Pancreas (tissue), 10 donors: ENCODE data around the gene FAM163B. TPM values are rescaled to one million over a fixed set of nuclear protein-coding genes. Genes with fewer than 3 reads are reported as not detected.

ENCODE experiments used
- ATAC-seq, 4 donors: fragments of 200-7000 bp; cut with Tn5 transposase; one replicate each; pipeline versions ENCODE4 v1.8.0 to v1.9.1; 2020; ENCODE audit warnings: mild to moderate bottlenecking in 4 of 4, moderate library complexity in 4 of 4
- DNase-seq, 6 donors: peaks; one replicate each; pipeline ENCODE4 v3.0.0-alpha.2; 2020
- FAIRE-seq: peaks from 2 replicates; lab custom pipeline; 2012; peaks lifted over from hg19 to GRCh38; lab: Jason Lieb, UNC
- H3K27ac ChIP-seq, 4 donors: fragments of 200-600 bp; sonication (generic); 1 replicate in 3 of 4; 2 replicates in 1 of 4; pipeline versions ENCODE4 v1.5.0 to v1.8.0; 2020
- H3K27me3 ChIP-seq, 4 donors: fragments of 200-600 bp; one replicate each; pipeline ENCODE4 v1.8.0; 2021
- H3K36me3 ChIP-seq, 3 donors: fragments of 200-600 bp; sonication (generic) in 1 of 3; one replicate each; pipeline versions ENCODE4 v1.5.0 to v1.8.0; 2020 to 2021
- H3K4me1 ChIP-seq, 3 donors: fragments of 200-600 bp; one replicate each; pipeline ENCODE4 v1.8.0; 2021
- H3K4me3 ChIP-seq, 4 donors: fragments of 200-600 bp; sonication (generic) in 2 of 4; one replicate each; pipeline versions ENCODE4 v1.5.0 to v1.8.0; 2020 to 2021
- H3K9me3 ChIP-seq, 4 donors: fragments of 200-600 bp; one replicate each; pipeline ENCODE4 v1.8.0; 2021
- CTCF ChIP-seq, 4 donors: fragments of 200-600 bp; sonication (generic) in 3 of 4; IDR thresholded peaks; one replicate each; pipeline versions ENCODE4 v1.5.0 to v1.8.0; 2021; ENCODE audit warnings: antibody characterized with exemption in 4 of 4
- WGBS, 2 donors: extraction: QIAGEN DNeasy Blood & Tissue Kit; methylation state at CpG; one replicate each; pipeline ENCODE4 v1.1.7; 2013; 5-methylcytosine and 5-hydroxymethylcytosine counted together
- intact Hi-C, 3 donors: fragments of 100-400 bp; cut with DNase I; formaldehyde crosslinking; loops; one replicate each; pipeline versions ENCODE4 v1.11.1 to v1.14.2; 2022
- polyA plus RNA-seq, 2 donors: library from polyadenylated mRNA; stranded (reverse); fragments of 200-250 nt; gene quantifications; one replicate each; pipeline ENCODE4 v1.2.3, GENCODE V29; 2013
- total RNA-seq, 6 donors: library from RNA; stranded (reverse); fragmentation: NEBNext Ultra II Directional in 4 of 6; extraction: Animal tissue kit (Norgen Biotek cat#: 25700) in 4 of 6; gene quantifications; one replicate each; pipeline versions ENCODE4 v1.2.1 to v1.2.4, GENCODE V29; 2021 to 2023
- donor health status: healthy with polysubstance abuse.
- donor health status: DM: no; HTN: no; CAD: no; lungs with moderate emphysema.
- donor health status: DM: no; HTN: no; CAD: no.
- donor health status: control.
- donor health status: control.
- donor health status: Bipolar disorder and iron deficiency.
- donor health status: DM: yes; HTN: yes; CAD: no.
- donor health status: DM: no; HTN: no; CAD: no.
- donor health status: DM: no; HTN: no; CAD: no.
- donor health status: DM: yes; HTN: yes; CAD: no.

FAM163B gene
- total and polyA plus RNA-seq, 8 donors: not detected

DNA sequence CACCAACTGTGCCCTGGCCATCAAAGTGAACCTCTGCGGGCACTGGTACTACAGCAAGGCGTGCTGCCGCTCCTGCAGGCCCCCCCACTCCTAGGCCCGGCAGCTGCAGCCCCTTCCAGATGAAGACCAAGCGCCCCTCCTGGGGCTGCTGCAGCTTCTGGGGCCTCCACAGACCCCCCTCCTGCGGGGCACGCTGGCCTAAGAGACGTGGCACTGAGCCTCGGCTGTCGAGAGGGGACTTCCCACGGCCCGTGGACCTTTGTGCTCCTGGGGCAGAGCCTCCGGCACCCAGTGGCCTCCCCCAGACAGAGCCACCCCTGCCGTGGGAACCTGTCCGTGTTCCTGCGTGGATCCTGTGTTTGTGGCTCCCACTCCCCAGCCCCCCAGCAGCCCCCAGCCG lies 34.4 kb downstream of the FAM163B start:
- FAIRE-seq: no peak
- intact Hi-C loops: no loop called here
- DNase-seq: peak in 1 of 6 donors; percentile 58
- H3K4me1 ChIP-seq: no peaks in the 10 kb centered on the region
- H3K9me3 ChIP-seq: no peaks in the 10 kb centered on the region
- no peak for TF ChIP-seq CTCF (IDR thresholded peaks at IDR 0.05)
- H3K36me3 ChIP-seq: no peaks in the 10 kb centered on the region
- no peak overlapping the region for H3K4me3 ChIP-seq
- H3K27ac ChIP-seq: no peak overlapping the region
- ATAC-seq: no peak
- H3K27me3 ChIP-seq: no peaks in the 10 kb centered on the region
- WGBS, 2 donors: 69 to 78% methylated on average over 17 of the region's 17 CpGs

DNA sequence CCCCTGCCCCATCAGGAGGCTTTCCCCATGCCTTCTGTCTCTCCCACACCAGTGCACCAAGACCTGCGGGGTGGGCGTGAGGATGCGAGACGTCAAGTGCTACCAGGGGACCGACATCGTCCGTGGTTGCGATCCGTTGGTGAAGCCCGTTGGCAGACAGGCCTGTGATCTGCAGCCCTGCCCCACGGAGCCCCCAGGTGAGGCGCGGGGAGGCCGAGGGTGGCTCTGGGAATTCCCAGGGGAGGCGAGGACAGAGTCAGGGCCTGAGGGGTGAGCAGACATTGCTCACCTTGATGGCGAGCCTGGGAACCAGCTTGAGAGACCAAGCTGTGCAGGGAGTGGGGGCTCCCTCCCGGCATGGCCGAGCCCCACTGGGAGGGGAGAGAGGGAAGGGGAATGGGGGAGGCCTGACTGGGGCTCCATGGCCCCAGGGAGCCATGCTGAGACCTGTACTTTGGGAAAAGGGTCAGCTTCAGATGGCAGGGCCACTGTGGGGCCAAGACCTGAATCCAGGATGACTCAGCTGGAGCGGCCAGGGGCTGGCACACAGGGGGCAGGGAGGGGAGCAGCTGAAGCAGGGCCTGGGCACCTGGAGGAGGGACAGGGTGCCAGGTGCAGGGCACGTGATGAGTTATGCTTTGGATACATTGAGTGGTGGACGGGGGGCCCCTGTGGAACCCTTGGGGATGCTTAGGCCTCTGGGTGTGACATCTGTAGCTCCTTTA lies 35.2 kb downstream of the FAM163B start:
- Histone ChIP-seq H3K27ac (no peak overlapping the region), H3K4me3 (no peak overlapping the region), H3K36me3 (no peaks in the 10 kb centered on the region), H3K9me3 (no peaks in the 10 kb centered on the region), H3K4me1 (no peaks in the 10 kb centered on the region), H3K27me3 (no peaks in the 10 kb centered on the region)
- ATAC-seq (no peak), DNase-seq (peak in 1 of 6 donors; percentile 75), FAIRE-seq (no peak)
- 77 to 86% methylated on average over 20 to 21 of the region's 21 CpGs for WGBS, 2 donors
- no peak for TF ChIP-seq CTCF (IDR thresholded peaks at IDR 0.05)
- intact Hi-C loops: no loop called here

- Histone ChIP-seq H3K36me3 (no peaks in the 10 kb centered on the region), H3K27me3 (no peaks in the 10 kb centered on the region), H3K4me1 (no peaks in the 10 kb centered on the region), H3K27ac (no peak overlapping the region), H3K4me3 (no peak overlapping the region), H3K9me3 (no peaks in the 10 kb centered on the region)
- TF ChIP-seq CTCF (IDR thresholded peaks at IDR 0.05): no peak
- 37 to 42% methylated on average over 14 to 15 of the region's 15 CpGs for WGBS, 2 donors
- ATAC-seq (peak in 1 of 4 donors; percentile 43), DNase-seq (peak in 1 of 6 donors; percentile 66), FAIRE-seq (no peak)
- intact Hi-C loops: no loop called here
Measured at GRCh38 chr9:133572821-133573361, 36.3 kb downstream of the FAM163B start.

DNA sequence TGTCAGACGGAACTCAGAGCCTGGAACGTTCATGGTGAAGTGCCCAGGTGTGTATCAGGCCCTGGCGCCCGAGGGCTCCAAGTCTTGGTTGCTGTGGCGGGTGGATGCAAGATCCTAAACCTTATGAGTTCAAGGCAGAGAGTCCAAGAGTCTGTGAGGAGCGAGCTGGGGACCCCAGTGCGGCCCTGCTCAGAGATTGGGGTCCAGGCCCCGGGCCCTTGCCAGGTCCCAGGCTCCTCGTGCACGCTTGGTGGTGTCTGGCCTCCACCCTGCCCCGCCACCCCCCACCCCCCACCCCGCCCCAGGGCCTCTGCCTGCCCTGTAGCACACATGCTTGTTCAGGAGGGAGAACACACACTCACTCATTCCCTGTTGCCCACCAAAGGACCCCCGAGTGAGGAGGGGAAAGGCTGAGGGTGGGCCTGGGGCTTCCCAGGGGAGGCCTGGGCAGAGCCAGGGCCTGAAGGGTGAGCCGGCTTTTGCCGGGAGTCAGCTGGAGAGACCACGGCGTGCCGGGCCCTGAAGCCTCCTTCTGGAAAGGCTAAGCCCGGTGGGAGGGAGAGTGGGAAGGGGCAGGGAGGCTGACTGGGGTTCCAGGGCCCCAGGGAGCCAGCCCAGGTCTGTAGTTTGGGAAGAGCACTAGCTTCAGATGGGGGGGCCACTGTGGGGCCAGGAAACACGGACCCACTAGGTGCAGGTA lies 37.1 kb downstream of the FAM163B start:
- Histone ChIP-seq H3K9me3 (no peaks in the 10 kb centered on the region), H3K27ac (no peak overlapping the region), H3K27me3 (no peaks in the 10 kb centered on the region), H3K4me1 (no peaks in the 10 kb centered on the region), H3K4me3 (no peak overlapping the region), H3K36me3 (no peaks in the 10 kb centered on the region)
- intact Hi-C loops: no loop called here
- no peak for TF ChIP-seq CTCF (IDR thresholded peaks at IDR 0.05)
- DNase-seq: peak in 1 of 6 donors; percentile 40
- FAIRE-seq: no peak
- WGBS, 2 donors: 72 to 85% methylated on average over 19 to 20 of the region's 20 CpGs
- ATAC-seq: no peak
